K562 (cell line): ENCODE results near the gene PLEKHH3. TPM values are rescaled to one million over a fixed set of nuclear protein-coding genes. Genes with fewer than 3 reads are reported as not detected.
A peak's percentile ranks its signal among the peaks of the same experiment; 100 is the strongest.

ENCODE experiments used
- ATF1 ChIP-seq, 2 experiments: fragments of 450-650 bp in 1 of 2; IDR thresholded peaks; 2 replicates each; pipeline ENCODE4 v1.6.1; 2016; ENCODE audit warnings: missing compliant biosample characterization in 1 of 2, missing genetic modification characterization in 1 of 2
- DMBX1 ChIP-seq: fragments of 250-450 bp; sonication (Bioruptor Pico); IDR thresholded peaks from 2 replicates; pipeline ENCODE4 v1.8.0; 2022; ENCODE audit warnings: inconsistent platforms, mild to moderate bottlenecking, moderate library complexity, borderline replicate concordance
- FOSL1 ChIP-seq: fragments of 200-800 bp; sonication (Bioruptor generic); conservative IDR thresholded peaks from 2 replicates; pipeline ENCODE4 v1.6.1; 2016; ENCODE audit warnings: missing genetic modification characterization, missing compliant biosample characterization
- FOXM1 ChIP-seq, 2 experiments: fragments of 450-650 bp in 1 of 2; sonication (generic) in 1 of 2; formaldehyde crosslinking in 1 of 2; IDR thresholded peaks; 2 replicates each; pipeline versions ENCODE4 v1.6.1 to v1.9.0; 2017 to 2022; ENCODE audit warnings: low read depth in 2 of 2, mild to moderate bottlenecking in 2 of 2, missing genetic modification reagents in 1 of 2, moderate library complexity in 1 of 2
- HNRNPH1 ChIP-seq: fragments of 200-400 bp; formaldehyde crosslinking; optimal IDR thresholded peaks from 2 replicates; pipeline ENCODE3; 2017; ENCODE audit warnings: low read depth, mild to moderate bottlenecking, low read length, moderate library complexity
- KLF16 ChIP-seq: IDR thresholded peaks from 2 replicates; pipeline ENCODE4 v1.6.1; 2016; ENCODE audit warnings: antibody characterized with exemption
- RB1 ChIP-seq: fragments of 450-650 bp; IDR thresholded peaks from 2 replicates; pipeline ENCODE4 v1.6.1; 2017; ENCODE audit warnings: low read depth, mild to moderate bottlenecking
- TCF3 ChIP-seq: sonication (generic); formaldehyde crosslinking; IDR thresholded peaks from 2 replicates; pipeline ENCODE4 v1.4.0; 2020; ENCODE audit warnings: mild to moderate bottlenecking, missing genetic modification reagents
- ZNF165 ChIP-seq: fragments of 250-450 bp; sonication (Bioruptor Pico); IDR thresholded peaks from 2 replicates; pipeline ENCODE4 v1.4.0; 2020; ENCODE audit warnings: borderline replicate concordance
- polyA plus RNA-seq, 8 experiments: library from polyadenylated mRNA; depleted of rRNA in 4 of 8; stranded (reverse) in 5 of 8; unstranded in 3 of 8; fragments of >200 nt; fragmentation: Nextera tagmentation in 2 of 8; fragmentation: Illumina TruSeq in 1 of 8; extraction: Ambion mirVana in 2 of 8; extraction: Trizol in 1 of 8; gene quantifications; 2 replicates each; pipeline versions ENCODE4 v1.2.1 to v1.2.3, GENCODE V29; 2011 to 2014; ENCODE audit warnings: inconsistent platforms in 1 of 8, missing spikeins in 1 of 8
- total RNA-seq, 7 experiments: library from RNA; depleted of rRNA in 6 of 7; stranded (reverse); fragments of >200 nt in 6 of 7; fragmentation: Illumina TruSeq in 2 of 7; extraction: Trizol in 2 of 7; gene quantifications; 2 replicates each; pipeline versions ENCODE4 v1.2.1 to v1.2.3, GENCODE V29; 2011 to 2021; ENCODE audit warnings: low replicate concordance in 1 of 7
- TF ChIP-seq, protein P1 (sequence below): fragments of 250-450 bp; sonication (Bioruptor Pico); IDR thresholded peaks from 2 replicates; pipeline ENCODE4 v1.4.0; 2020
- TF ChIP-seq, protein P2 (sequence below): sonication (generic); formaldehyde crosslinking; IDR thresholded peaks from 2 replicates; pipeline ENCODE4 v1.8.0; 2022; ENCODE audit warnings: mild to moderate bottlenecking, missing genetic modification reagents
- TF ChIP-seq, protein P3 (sequence below): fragments of 250-450 bp; sonication (Bioruptor Pico); IDR thresholded peaks from 2 replicates; pipeline ENCODE4 v1.5.0; 2021
- TF ChIP-seq, protein P4 (sequence below): fragments of 250-450 bp; sonication (Bioruptor Pico); IDR thresholded peaks from 2 replicates; pipeline ENCODE4 v1.4.0; 2020; ENCODE audit warnings: borderline replicate concordance
- TF ChIP-seq, protein P5 (sequence below): sonication (generic); formaldehyde crosslinking; IDR thresholded peaks from 2 replicates; pipeline ENCODE4 v1.8.0; 2022; ENCODE audit warnings: mild to moderate bottlenecking, low read depth, missing genetic modification reagents

PLEKHH3 gene
- total and polyA plus RNA-seq, 9 of the 15 experiments (the other 6 are each of a cell fraction or from before 2014, with no cell fraction given): 0.58 to 34.5 (median 5.0) TPM

DNA sequence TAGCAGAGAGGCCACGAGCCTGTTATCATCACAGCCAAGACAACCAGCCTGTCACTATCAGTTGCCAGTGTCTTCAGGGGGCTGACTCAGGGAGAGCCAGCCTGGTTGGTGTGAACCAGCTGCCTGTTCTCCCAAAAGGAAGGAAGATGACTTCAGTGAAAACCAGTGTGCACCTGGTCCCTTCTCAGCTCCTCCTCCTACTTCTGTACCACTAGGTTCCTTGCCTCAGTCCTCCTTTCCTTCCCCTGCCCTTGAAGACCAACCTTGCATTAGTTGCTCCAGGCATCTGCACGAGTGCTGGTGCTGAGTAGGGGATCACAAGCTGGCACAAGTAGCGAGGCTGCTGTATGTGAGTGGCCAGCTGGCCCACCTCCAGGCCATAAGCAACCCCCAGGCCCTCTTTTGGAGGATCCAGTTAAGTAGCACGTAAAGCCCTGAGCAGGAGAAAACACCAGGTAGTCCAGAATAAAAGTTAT is 58.8 kb downstream of the PLEKHH3 start (continued):
- TF ChIP-seq, protein P1, sequence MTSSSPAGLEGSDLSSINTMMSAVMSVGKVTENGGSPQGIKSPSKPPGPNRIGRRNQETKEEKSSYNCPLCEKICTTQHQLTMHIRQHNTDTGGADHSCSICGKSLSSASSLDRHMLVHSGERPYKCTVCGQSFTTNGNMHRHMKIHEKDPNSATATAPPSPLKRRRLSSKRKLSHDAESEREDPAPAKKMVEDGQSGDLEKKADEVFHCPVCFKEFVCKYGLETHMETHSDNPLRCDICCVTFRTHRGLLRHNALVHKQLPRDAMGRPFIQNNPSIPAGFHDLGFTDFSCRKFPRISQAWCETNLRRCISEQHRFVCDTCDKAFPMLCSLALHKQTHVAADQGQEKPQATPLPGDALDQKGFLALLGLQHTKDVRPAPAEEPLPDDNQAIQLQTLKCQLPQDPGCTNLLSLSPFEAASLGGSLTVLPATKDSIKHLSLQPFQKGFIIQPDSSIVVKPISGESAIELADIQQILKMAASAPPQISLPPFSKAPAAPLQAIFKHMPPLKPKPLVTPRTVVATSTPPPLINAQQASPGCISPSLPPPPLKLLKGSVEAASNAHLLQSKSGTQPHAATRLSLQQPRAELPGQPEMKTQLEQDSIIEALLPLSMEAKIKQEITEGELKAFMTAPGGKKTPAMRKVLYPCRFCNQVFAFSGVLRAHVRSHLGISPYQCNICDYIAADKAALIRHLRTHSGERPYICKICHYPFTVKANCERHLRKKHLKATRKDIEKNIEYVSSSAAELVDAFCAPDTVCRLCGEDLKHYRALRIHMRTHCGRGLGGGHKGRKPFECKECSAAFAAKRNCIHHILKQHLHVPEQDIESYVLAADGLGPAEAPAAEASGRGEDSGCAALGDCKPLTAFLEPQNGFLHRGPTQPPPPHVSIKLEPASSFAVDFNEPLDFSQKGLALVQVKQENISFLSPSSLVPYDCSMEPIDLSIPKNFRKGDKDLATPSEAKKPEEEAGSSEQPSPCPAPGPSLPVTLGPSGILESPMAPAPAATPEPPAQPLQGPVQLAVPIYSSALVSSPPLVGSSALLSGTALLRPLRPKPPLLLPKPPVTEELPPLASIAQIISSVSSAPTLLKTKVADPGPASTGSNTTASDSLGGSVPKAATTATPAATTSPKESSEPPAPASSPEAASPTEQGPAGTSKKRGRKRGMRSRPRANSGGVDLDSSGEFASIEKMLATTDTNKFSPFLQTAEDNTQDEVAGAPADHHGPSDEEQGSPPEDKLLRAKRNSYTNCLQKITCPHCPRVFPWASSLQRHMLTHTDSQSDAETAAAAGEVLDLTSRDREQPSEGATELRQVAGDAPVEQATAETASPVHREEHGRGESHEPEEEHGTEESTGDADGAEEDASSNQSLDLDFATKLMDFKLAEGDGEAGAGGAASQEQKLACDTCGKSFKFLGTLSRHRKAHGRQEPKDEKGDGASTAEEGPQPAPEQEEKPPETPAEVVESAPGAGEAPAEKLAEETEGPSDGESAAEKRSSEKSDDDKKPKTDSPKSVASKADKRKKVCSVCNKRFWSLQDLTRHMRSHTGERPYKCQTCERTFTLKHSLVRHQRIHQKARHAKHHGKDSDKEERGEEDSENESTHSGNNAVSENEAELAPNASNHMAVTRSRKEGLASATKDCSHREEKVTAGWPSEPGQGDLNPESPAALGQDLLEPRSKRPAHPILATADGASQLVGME: no peak
- TF ChIP-seq RB1 (no peak), TCF3 (CRISPR knock-in tag) (peak; percentile 69), ATF1 (CRISPR knock-in tag; IDR thresholded peaks at IDR 0.05) (no peak), ATF1 (tag; IDR thresholded peaks at IDR 0.05) (no peak), HNRNPH1 (no peak), ZNF165 (CRISPR knock-in tag) (no peak), DMBX1 (CRISPR knock-in tag) (no peak), FOXM1 (IDR thresholded peaks at IDR 0.05; ENCODE audit: low read depth) (no peak), FOXM1 (CRISPR knock-in tag; IDR thresholded peaks at IDR 0.05; ENCODE audit: low read depth) (no peak), FOSL1 (tag) (0 out of 2 replicates have a peak, but pooled peaks have one; percentile 16), KLF16 (peak; percentile 37; the same call in 1 of the 2 replicates)
- TF ChIP-seq, protein P2, sequence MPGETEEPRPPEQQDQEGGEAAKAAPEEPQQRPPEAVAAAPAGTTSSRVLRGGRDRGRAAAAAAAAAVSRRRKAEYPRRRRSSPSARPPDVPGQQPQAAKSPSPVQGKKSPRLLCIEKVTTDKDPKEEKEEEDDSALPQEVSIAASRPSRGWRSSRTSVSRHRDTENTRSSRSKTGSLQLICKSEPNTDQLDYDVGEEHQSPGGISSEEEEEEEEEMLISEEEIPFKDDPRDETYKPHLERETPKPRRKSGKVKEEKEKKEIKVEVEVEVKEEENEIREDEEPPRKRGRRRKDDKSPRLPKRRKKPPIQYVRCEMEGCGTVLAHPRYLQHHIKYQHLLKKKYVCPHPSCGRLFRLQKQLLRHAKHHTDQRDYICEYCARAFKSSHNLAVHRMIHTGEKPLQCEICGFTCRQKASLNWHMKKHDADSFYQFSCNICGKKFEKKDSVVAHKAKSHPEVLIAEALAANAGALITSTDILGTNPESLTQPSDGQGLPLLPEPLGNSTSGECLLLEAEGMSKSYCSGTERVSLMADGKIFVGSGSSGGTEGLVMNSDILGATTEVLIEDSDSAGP: no peak
- TF ChIP-seq, protein P3, sequence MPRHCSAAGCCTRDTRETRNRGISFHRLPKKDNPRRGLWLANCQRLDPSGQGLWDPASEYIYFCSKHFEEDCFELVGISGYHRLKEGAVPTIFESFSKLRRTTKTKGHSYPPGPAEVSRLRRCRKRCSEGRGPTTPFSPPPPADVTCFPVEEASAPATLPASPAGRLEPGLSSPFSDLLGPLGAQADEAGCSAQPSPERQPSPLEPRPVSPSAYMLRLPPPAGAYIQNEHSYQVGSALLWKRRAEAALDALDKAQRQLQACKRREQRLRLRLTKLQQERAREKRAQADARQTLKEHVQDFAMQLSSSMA: no peak
- TF ChIP-seq, protein P4, sequence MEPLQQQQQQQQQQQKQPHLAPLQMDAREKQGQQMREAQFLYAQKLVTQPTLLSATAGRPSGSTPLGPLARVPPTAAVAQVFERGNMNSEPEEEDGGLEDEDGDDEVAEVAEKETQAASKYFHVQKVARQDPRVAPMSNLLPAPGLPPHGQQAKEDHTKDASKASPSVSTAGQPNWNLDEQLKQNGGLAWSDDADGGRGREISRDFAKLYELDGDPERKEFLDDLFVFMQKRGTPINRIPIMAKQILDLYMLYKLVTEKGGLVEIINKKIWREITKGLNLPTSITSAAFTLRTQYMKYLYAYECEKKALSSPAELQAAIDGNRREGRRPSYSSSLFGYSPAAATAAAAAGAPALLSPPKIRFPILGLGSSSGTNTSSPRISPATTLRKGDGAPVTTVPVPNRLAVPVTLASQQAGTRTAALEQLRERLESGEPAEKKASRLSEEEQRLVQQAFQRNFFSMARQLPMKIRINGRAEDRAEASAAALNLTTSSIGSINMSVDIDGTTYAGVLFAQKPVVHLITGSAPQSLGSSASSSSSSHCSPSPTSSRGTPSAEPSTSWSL: no peak
- TF ChIP-seq, protein P5, sequence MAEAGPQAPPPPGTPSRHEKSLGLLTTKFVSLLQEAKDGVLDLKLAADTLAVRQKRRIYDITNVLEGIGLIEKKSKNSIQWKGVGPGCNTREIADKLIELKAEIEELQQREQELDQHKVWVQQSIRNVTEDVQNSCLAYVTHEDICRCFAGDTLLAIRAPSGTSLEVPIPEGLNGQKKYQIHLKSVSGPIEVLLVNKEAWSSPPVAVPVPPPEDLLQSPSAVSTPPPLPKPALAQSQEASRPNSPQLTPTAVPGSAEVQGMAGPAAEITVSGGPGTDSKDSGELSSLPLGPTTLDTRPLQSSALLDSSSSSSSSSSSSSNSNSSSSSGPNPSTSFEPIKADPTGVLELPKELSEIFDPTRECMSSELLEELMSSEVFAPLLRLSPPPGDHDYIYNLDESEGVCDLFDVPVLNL (CRISPR knock-in tag): no peak
